GM19043 (cell line): ENCODE results near the gene RGR.

Experiments
- ATAC-seq: cut with Tn5 transposase; IDR thresholded peaks from one replicate; pipeline ENCODE4 v1.9.1; 2021; ENCODE audit warnings: low read depth; ENCODE audit not compliant: unreplicated experiment

RGR gene

DNA sequence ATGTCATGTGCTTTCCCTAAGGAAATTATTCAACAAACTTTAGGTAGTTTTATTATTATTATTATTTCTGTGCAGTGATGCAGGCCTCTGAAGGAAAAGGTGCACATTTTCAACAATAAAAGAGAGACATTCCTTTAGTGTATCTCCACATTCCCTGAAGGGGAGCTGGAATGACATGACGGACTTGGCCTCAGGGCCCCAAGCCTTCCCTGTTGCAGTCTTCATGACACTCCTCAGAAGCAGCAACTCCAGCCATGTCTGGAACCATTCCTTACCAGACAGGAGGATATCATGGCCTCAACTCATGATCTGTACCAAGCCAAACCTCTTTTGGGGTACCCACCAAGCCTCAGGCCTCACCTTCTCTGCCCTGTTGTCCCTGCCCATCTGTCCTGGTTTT lies 48.3 kb downstream of the RGR start:
- ATAC-seq: no peak

DNA sequence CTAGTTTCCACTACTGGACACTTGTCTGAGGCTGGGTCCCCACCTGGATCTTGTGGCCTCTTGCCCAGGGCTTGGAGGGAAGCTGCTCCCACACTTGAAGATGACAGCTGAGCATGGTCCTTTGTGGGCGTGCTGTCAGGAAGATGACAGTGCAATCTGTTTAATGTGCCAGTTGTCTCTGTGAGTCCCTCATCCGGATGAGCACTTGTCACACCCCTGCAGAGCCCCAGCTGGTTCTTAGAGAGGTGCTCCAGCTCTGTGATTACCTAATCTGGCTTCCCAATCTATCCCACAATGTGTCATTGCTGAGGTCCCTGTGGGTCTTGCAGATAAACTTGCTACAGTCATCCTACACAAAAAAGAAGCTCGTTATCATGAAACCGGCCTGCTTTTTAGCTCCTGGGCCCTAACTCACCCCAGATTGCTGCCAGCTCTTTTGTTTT lies 48.7 kb downstream of the RGR start:
- no peak for ATAC-seq

DNA sequence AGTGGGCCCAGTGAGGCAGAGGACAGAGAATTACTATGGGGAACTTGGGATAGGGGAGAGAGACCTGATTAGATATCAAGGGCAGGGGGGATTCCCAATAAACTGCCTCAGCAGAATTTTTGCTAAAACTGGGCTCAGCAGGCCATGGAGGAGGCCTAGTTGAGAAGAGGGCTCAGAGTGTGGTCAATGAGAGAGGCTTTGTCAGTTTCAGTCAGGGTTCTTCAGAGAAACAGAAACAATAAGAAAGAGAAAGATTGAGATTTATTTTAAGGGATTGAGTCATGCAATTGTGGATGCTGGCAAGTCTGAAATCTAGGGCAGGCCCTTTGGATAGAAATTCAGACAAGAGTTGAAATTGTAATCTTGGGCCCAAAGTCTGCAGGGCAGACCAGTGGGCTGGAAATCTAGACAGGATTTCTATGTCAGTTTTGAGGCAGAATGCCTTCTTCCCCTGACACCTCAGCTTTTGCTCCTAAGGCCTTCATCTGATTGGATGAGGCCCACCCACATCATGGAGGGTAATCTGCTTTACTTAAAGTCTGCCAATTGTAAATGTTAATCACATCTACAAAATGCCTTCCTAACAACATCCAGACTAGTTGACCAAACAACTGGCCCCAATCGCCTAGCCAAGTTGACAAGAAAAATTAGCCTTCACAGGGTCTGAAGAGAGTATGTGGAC lies 50.1 kb downstream of the RGR start:
- peak; percentile 72 for ATAC-seq

DNA sequence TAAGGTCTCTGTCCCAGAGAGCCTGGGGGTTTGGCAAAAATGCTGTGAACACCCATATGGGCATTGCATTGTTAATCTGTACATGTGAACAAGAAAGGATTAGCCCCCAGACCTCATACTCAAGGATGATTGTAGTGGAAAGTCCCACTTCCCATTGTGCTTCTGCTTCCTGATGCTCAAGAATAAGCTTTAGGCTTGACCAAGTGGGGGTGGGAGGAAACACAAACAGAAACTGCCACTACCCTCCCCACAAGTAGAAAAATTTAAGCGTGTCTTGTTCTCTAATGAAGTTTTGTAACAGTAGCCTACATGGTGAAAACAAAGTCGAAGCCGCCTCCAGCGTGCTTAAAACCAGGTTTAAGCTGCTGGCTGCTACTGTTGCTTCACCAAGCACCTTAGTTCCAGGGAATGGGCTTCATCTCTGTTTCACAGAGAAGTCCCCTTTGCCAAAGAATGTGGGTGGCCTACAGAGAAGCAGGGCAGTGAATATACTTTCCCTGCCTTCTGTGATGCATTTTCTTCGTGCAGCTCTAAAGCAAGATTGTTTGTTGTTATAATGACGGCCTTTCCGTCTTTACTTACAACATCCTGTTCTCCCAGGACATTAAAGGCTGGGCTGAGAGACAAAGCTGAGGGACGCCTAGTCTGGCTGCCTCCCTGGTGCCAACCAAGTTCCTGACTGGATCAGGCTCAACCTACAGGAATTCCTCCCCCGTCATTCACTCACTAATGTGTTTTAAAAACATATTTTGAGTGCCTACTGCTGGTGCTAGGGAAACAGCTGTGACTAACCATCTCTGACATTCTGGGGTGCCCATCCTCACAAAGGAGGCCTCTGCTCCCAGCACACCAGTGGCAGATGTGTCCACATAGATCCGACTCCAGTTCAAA lies 51.5 kb downstream of the RGR start:
- no peak for ATAC-seq

DNA sequence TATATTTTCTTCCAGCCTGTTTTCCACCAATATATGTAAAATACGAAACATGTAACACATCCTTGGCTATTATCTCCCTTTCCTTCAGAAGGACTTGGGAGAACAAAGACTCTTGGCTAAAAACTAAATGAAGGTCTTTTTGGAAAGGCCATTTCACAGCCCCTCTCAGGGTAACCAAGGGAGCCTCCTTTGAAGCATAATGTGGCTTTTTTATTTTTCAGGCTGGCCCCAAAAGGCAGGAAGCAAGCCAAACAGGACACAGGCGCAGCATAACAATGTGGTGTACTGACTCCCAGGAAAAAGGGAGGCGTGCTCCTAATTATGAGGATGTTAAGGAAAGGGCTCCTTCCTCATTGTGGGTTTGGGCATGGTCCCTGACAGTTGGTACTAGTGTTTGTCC lies 53.2 kb downstream of the RGR start:
- no peak for ATAC-seq

DNA sequence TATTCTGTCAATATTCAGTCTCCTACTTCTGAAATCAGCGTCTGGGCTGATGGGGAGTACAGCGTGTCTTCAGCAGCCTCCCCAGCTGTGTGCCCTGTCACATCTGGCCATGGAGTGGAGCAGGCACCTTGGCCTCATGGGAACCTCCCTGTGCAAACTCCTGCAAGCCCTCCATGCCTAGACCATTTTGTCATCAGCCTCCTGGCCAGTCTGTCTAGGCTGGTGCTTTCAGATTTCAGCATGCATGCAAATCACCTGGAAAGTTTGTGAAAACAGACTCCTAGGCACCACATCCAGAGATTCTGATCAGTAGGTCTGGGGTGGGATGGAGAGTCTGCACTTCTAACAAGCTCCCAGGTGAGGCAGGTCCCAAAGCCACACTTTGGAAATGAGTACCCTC lies 57.4 kb downstream of the RGR start:
- no peak for ATAC-seq

DNA sequence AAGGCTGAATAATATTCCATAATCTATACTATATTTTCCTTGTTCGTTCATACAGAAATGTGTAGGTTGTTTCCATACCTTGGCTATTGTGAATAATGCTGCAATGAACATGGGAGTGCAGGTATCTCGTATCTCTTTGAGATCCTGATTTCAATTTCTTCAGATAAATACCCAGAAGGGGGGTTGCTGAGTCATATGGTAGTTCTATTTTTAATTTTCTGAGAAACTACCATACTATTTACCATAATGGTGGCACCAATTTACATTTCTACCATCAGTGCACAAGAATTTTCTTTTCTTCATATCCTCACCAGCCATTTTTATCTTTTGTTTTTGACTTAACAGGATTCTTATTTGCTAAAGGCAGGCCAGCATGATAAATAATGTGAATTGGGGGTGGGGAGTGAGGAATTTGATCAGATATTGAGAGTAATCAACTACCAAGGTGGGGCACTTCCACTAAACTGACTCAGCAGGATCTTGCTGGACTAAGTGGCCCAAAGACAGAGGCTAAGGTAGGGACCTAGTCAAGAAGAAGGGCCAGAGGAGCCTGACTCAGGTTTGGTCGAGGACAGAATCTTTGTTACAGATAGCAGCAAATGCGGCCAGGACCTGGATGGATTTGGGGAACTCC lies 62.0 kb downstream of the RGR start:
- no peak for ATAC-seq

DNA sequence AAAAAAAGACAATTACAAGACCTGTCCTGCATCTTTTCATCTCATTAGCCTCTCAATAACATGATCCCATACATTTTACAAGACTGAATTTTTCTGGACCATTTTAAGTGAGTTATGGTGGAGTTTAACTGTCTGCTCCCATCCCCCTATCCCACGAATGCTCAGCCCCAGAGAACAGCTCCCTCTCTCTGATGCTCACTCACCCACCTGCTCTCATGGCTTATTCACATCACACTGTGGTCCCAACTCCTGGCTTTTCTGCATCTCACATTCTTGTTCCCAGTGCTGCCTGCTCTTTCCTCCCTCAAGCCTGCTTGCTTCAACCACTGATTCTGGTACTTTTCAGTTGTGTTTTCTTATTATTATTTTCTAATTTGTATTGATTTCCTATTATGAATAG lies 63.2 kb downstream of the RGR start:
- ATAC-seq: no peak

DNA sequence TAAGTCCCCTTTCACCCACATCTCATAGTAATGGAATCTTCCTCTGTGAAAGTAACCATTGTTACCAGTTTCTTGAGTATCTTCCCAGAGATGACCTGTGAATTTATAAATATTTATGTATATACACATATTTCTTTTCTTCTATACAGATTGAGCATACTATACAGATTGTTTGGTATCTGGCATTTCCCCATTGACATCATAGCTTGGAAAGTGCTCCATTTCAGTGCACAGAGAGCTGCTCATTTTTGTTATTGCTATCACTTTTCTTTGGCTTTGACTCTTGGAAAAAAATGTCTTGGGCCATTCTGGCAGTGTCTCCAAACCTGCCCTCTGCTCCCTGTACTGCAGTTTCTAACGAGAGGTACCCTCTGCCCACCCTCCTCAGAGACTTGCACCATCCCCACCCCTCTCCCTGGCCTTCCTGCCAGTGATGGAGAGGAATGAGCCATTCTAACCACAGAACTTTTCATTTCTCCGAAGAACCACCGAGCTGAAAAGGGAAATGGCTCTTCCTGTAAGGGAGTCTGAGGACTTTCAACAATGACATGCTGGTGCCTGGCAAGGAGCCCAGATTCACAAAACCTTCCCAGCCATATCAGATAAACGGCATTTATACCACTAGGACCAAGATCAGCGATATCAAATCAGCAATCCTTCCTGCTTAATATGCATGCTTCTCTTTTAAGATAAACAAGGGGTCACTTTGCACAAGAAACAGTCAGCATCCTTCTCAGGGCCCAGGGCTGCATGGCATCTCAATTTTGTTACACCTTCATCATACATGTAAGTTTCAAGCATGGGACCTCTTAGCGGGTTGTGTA lies 63.8 kb downstream of the RGR start:
- no peak for ATAC-seq
